ENCODE results near the gene VCPKMT. TPM values are rescaled to one million over a fixed set of nuclear protein-coding genes. Genes with fewer than 3 reads are reported as not detected.
A peak's percentile ranks its signal among the peaks of the same experiment; 100 is the strongest.

The VCPKMT gene
- total and polyA plus RNA-seq, 12 donors, result 1.9 to 28.5 (median 3.2) TPM

DNA sequence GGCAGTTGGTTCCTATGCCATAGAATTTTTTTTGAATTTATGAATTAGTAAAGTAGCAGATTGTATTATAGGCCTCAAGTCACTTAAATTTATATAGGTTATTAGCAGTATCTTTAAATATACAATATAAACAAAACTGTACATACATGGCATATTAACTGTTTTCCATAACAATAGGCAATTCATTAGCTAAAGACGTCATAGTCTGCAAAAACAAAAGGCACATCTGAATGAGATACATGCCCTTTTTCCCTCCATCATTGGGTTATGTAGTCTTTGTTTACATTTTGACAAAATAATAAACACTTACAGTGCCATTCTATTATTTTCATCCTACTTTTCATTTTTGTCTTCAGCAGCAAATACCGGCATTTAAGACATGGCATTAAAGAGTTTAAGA is 1.1 kb upstream of the VCPKMT start:
- TF ChIP-seq, protein P1, sequence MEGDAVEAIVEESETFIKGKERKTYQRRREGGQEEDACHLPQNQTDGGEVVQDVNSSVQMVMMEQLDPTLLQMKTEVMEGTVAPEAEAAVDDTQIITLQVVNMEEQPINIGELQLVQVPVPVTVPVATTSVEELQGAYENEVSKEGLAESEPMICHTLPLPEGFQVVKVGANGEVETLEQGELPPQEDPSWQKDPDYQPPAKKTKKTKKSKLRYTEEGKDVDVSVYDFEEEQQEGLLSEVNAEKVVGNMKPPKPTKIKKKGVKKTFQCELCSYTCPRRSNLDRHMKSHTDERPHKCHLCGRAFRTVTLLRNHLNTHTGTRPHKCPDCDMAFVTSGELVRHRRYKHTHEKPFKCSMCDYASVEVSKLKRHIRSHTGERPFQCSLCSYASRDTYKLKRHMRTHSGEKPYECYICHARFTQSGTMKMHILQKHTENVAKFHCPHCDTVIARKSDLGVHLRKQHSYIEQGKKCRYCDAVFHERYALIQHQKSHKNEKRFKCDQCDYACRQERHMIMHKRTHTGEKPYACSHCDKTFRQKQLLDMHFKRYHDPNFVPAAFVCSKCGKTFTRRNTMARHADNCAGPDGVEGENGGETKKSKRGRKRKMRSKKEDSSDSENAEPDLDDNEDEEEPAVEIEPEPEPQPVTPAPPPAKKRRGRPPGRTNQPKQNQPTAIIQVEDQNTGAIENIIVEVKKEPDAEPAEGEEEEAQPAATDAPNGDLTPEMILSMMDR (IDR thresholded peaks at IDR 0.05), result no peak
- WGBS, 2 donors, result 95% methylated on average over 2 of the region's 2 CpGs
- ATAC-seq (no peak), DNase-seq (no peak)
- Histone ChIP-seq H3K9me3 (no peaks in the 10 kb centered on the region), H3K4me1 (peaks cover 7 to 27% (median 20%) of the 10 kb centered on the region in 9 donors), H3K36me3 (peaks cover 0 to 68% (median 19%) of the 10 kb centered on the region in 9 donors), H3K27ac (peak overlapping the region in 8 of 10 donors; percentile 71 to 93 (median 84)), H3K4me3 (no peak overlapping the region), H3K27me3 (no peaks in the 10 kb centered on the region)
- intact Hi-C loops (cut with DNase I), result no loop called here

DNA sequence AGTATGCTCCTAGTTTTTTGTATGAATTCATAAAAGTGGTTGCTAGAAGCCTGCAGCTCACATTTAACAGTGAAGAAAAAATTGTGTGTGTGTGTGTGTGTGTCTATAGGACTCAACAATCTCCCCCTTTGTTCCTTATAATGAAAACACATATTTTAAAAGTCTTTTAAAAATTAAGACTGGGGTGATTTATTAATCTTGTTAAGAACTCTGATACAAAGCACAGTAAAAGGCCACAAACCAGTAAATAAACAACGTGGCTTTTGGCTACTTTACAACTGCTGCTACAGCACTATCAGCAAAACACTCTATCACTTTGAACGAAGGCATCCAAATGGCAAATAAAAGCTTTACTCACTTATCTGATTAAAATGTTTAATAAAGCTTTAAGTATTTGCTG is 594 bp upstream of the VCPKMT start:
- intact Hi-C loops (cut with DNase I), result loop anchor here in 1 of 10 donors (1.0 kb wide), 1 partner anchor 255 kb away; no protein-coding TSS in a partner anchor
- H3K27me3 ChIP-seq, result no peaks in the 10 kb centered on the region
- peaks cover 0 to 69% (median 23%) of the 10 kb centered on the region in 9 donors for H3K36me3 ChIP-seq
- peak overlapping the region; percentile 64 to 88 (median 76) for H3K4me3 ChIP-seq
- H3K27ac ChIP-seq, result peak overlapping the region; percentile 25 to 93 (median 82)
- 10 to 20% methylated on average over 2 of the region's 2 CpGs for WGBS, 2 donors
- H3K4me1 ChIP-seq, result peaks cover 7 to 27% (median 20%) of the 10 kb centered on the region in 9 donors
- H3K9me3 ChIP-seq, result no peaks in the 10 kb centered on the region
- ATAC-seq, result peak in 3 of 8 donors; percentile 1 to 6 (median 3)
- TF ChIP-seq, protein P1 (IDR thresholded peaks at IDR 0.05), result no peak
- no peak for DNase-seq

DNA sequence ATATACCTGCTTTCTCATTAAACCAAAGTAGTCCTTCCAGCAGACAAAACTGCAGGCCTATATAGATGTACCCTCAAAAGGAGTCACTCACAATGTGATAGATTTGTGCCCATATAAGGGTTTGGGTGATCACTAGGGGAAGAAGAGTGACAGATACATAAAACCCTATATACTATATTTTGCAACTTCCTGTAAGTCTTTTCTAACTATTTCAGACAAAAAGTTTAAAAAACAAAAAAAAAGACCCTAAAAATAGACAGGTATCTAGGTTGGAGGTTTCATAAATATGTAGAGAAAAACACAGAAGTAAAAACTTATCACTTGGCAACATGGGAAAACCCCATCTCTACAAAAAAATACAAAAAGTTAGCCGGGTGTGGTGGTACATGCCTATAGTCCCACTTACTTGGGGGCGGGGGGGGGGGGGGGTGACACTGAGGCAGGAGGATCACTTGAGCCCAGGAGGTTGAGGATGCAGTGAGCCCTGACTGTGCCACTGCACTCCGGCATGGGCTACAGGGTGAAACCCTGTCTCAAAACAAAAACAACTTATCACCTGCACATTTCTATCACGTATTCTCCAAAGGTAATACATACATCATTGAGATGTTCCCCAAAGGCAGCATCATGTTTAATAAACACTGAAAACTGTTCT is 2.9 kb downstream of the VCPKMT start:
- no peak overlapping the region for H3K27ac ChIP-seq
- 73 to 79% methylated on average over 4 of the region's 4 CpGs for WGBS, 2 donors
- H3K27me3 ChIP-seq, result no peaks in the 10 kb centered on the region
- no peak overlapping the region for H3K4me3 ChIP-seq
- intact Hi-C loops (cut with DNase I), result no loop called here
- ATAC-seq (no peak), DNase-seq (no peak)
- peaks cover 0 to 83% (median 55%) of the 10 kb centered on the region in 9 donors for H3K36me3 ChIP-seq
- TF ChIP-seq, protein P1 (IDR thresholded peaks at IDR 0.05), result no peak
- H3K4me1 ChIP-seq, result peaks cover 7 to 27% (median 20%) of the 10 kb centered on the region in 9 donors
- no peaks in the 10 kb centered on the region for H3K9me3 ChIP-seq

DNA sequence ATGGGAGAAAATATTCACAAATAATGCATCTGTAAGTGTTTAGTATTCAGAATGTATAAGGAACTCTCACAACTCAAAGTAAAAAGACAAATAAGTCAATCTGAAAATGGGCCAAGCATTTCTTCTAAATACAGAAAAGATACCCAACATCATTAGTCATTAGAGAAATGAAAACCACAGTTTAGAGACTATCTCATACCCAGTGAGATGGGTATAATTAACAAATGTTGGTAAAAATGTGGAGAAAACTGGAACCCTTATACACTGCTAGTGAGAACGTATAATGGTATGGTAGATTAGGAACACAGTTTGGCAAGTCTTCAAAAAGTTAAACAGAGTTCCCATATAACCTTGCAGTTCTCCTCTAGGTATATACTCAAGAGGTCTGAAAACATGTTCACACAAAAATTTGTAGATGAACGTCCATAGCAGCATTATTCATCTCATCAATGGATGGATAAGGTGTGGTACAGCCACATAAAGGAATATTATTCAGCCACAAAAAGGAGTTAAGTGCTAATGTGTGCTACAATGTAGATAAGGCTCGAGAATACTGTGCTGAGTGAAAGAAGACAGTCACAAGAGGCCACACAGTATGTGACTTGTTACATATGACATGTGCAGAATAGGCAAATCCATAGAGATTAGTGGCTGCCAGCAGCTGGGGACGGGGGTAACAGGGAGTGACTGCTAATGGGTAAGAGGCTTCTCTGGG is 5.9 kb downstream of the VCPKMT start:
- no peaks in the 10 kb centered on the region for H3K9me3 ChIP-seq
- peaks cover 3 to 16% (median 6%) of the 10 kb centered on the region in 9 donors for H3K4me1 ChIP-seq
- WGBS, 2 donors, result 65 to 81% methylated on average over 4 of the region's 4 CpGs
- TF ChIP-seq, protein P1 (IDR thresholded peaks at IDR 0.05), result no peak
- intact Hi-C loops (cut with DNase I), result no loop called here
- ATAC-seq, result no peak
- no peak overlapping the region for H3K27ac ChIP-seq
- H3K4me3 ChIP-seq, result no peak overlapping the region
- no peak for DNase-seq
- H3K36me3 ChIP-seq, result peaks cover 0 to 88% (median 59%) of the 10 kb centered on the region in 9 donors
- H3K27me3 ChIP-seq, result no peaks in the 10 kb centered on the region
